MM.1S (cell line): ENCODE measurements around the gene NOG.

Experiments
- EZH2 ChIP-seq: fragments of 300-600 bp; sonication (generic); optimal IDR thresholded peaks from 2 replicates; pipeline ENCODE3; 2017; ENCODE audit warnings: low read depth, mild to moderate bottlenecking, antibody characterized with exemption, low read length, mixed read lengths
- EZH2phosphoT487 ChIP-seq: fragments of 300-600 bp; sonication (generic); IDR thresholded peaks from 2 replicates; pipeline ENCODE4 v1.6.1; 2018; ENCODE audit warnings: antibody characterized with exemption, low read length
- TF ChIP-seq, protein P1 (sequence below): fragments of 300-600 bp; sonication (generic); IDR thresholded peaks from 2 replicates; pipeline ENCODE4 v1.5.1; 2016; ENCODE audit warnings: antibody characterized with exemption, low read length, mixed read lengths

DNA sequence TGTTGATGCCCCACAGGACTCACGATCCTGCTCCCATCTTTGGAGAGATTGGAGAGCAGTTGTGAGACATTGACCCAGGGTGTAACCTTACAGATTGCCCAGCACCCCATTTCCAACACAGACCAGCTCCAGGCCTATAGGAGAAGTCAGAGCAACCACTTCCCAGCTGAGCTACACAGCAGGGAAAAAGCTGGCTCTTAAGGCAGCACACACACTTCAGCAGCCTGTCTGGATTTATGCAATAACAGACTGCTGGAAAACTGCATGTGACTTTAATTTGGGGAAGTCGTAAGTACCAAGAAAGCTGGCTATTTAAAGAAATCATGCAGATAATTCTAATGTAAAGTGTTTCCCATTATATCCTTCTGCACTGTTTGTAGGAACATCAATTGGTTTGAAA is 30.8 kb downstream of the NOG start:
- TF ChIP-seq EZH2, result no peak
- TF ChIP-seq, protein P1, sequence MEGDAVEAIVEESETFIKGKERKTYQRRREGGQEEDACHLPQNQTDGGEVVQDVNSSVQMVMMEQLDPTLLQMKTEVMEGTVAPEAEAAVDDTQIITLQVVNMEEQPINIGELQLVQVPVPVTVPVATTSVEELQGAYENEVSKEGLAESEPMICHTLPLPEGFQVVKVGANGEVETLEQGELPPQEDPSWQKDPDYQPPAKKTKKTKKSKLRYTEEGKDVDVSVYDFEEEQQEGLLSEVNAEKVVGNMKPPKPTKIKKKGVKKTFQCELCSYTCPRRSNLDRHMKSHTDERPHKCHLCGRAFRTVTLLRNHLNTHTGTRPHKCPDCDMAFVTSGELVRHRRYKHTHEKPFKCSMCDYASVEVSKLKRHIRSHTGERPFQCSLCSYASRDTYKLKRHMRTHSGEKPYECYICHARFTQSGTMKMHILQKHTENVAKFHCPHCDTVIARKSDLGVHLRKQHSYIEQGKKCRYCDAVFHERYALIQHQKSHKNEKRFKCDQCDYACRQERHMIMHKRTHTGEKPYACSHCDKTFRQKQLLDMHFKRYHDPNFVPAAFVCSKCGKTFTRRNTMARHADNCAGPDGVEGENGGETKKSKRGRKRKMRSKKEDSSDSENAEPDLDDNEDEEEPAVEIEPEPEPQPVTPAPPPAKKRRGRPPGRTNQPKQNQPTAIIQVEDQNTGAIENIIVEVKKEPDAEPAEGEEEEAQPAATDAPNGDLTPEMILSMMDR, result no peak
- TF ChIP-seq EZH2phosphoT487, result no peak
